ENCODE data around the gene PRKCQ.

Gene PRKCQ

GRCh38 chr10:6525599-6526165 is 54.4 kb downstream of the PRKCQ start:
- DNase-seq (ENCODE audit: low read depth in 2 of 3, low spot score in 1 of 3): no peak

GRCh38 chr10:6522230-6522629 is 57.8 kb downstream of the PRKCQ start:
- DNase-seq (ENCODE audit: low read depth in 2 of 3, low spot score in 1 of 3): no peak

- no peak for DNase-seq (ENCODE audit: low read depth in 2 of 3, low spot score in 1 of 3)
Measured at GRCh38 chr10:6520138-6520537, 59.9 kb downstream of the PRKCQ start.

- no peak for DNase-seq (ENCODE audit: low read depth in 2 of 3, low spot score in 1 of 3)
Measured at GRCh38 chr10:6518791-6519429, 61.2 kb downstream of the PRKCQ start.

- no peak for DNase-seq (ENCODE audit: low read depth in 2 of 3, low spot score in 1 of 3)
Measured at GRCh38 chr10:6516929-6517284, 63.2 kb downstream of the PRKCQ start.

GRCh38 chr10:6516281-6516928 is 63.7 kb downstream of the PRKCQ start:
- DNase-seq (ENCODE audit: low read depth in 2 of 3, low spot score in 1 of 3): no peak

GRCh38 chr10:6514844-6515780 is 65.0 kb downstream of the PRKCQ start:
- DNase-seq (ENCODE audit: low read depth in 2 of 3, low spot score in 1 of 3): no peak

DNA sequence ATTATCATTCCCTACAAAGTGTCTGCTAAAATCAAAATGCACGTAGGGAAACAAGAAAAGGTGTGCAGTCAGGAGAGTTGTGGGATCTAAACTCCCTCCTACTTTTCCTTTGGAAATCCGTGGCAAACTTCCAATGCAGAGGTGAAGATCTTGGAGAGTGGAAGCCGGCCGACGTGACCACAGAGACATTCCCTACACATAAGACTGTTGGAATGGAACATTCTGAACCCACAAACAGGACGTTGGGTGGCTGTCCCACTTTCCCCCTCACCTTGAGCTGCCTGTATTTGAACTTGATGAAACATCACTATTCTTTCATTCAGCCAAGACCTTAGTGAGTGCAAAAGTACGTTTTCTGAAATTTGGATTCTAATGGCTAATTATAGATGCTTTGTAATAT is 65.9 kb downstream of the PRKCQ start:
- DNase-seq (ENCODE audit: low read depth in 2 of 3, low spot score in 1 of 3): no peak

GRCh38 chr10:6513476-6513875 is 66.6 kb downstream of the PRKCQ start:
- DNase-seq (ENCODE audit: low read depth in 2 of 3, low spot score in 1 of 3): no peak

- no peak for DNase-seq (ENCODE audit: low read depth in 2 of 3, low spot score in 1 of 3)
Measured at GRCh38 chr10:6512182-6512581, 67.9 kb downstream of the PRKCQ start.

DNA sequence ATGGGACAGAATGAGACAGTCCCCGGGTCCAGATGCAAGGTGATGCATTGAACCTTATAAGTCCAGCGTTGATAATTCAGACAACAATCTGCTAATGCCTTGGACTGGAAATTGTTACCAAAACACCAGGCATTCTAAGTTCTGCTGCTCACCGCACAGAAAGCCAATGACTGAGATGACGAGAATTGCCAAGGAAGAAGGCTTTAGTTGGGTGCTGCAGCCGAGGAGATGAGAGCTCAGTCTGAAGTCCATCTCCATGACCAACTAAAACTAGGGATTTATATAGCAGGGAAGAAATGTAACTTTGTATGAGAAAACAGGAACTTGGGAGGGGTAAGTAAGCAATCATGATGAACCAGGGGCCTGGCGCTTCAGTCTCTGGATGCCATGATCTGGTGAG is 68.7 kb downstream of the PRKCQ start:
- DNase-seq (ENCODE audit: low read depth in 2 of 3, low spot score in 1 of 3): no peak

GRCh38 chr10:6507311-6507710 is 72.8 kb downstream of the PRKCQ start:
- peak in 1 of 3 donors; percentile 60 for DNase-seq (ENCODE audit: low read depth in 2 of 3, low spot score in 1 of 3)

DNA sequence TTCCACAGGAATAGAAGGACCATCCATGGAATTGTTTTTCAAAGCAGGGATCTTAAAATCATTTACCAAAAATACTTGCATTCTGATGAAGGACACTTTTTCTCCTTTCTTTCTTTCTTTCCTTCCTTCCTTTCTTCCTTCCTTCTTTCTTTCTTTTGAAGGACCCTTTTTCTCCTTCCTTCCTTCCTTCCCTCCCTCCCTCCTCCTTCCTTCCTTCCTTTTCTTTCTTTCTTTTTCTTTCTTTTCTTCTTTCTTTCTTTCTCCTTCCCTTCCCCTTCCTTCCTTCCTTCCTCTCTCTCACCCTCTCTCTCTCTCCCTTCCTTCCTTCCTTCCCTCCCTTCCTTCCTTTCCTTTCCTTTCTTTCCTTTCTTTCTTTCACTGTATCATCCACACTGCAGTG is 74.8 kb downstream of the PRKCQ start:
- DNase-seq (ENCODE audit: low read depth in 2 of 3, low spot score in 1 of 3): no peak

DNA sequence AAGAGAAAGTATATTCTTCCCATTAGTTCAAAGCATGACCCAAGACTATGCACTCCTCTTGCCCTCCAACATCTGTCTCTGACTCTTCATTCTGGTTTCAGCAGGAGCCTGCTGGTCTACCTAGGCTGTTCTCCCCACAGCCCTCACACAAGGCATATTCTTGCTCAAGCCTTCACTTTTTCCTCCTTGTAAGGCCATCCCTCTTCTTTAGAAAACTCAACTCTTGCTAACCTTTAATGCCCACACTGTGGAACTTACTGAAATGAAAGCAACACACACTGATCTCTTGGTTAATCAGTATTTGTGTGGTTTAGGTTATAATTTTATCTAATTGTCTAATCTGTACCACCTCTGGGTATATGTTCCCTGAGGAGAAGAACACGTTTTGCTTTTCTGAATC is 75.8 kb downstream of the PRKCQ start:
- peak in 2 of 3 donors; percentile 28 to 37 for DNase-seq (ENCODE audit: low read depth in 2 of 3, low spot score in 1 of 3)

DNA sequence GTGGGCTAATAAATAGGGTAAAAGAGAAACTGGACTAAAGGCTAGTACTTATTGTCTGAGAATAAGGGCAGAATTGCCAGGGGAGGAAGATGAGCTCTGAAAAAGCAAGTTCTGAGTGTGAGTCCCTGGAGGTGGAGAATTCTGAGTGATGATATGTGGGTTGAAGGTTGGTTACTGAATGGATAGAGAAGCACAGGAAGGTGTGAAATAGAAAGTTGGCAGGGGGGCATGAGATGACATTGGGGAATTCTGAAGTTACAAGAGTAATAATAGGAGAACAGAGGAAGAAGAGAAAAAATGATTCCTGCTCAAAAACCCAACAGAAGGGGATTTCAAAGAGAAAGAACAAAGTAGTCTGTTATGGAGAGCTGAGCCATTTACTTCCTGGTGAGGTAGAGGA is 76.9 kb downstream of the PRKCQ start:
- DNase-seq (ENCODE audit: low read depth in 2 of 3, low spot score in 1 of 3): no peak

DNA sequence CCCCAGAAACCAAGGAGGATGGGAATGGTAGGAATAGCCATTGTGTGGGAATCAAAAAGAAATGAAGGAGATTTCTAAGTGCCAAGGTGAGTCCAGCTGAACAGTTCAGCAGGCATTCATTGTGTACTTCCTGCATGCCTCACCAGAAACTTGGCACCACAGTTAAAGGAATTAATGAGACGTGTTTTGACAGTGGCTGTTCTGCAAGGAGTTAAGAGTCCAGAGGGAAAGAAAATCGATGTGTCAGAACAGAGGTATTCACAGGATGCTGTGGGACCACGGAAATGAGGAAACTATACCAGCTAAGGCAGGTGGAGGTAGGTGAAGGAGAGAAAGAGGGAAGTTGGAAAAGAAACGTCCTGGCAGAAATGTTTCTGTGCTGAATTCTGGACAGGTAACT is 78.1 kb downstream of the PRKCQ start:
- DNase-seq (ENCODE audit: low read depth in 2 of 3, low spot score in 1 of 3): no peak

GRCh38 chr10:6499974-6500373 is 80.1 kb downstream of the PRKCQ start:
- no peak for DNase-seq (ENCODE audit: low read depth in 2 of 3, low spot score in 1 of 3)

DNA sequence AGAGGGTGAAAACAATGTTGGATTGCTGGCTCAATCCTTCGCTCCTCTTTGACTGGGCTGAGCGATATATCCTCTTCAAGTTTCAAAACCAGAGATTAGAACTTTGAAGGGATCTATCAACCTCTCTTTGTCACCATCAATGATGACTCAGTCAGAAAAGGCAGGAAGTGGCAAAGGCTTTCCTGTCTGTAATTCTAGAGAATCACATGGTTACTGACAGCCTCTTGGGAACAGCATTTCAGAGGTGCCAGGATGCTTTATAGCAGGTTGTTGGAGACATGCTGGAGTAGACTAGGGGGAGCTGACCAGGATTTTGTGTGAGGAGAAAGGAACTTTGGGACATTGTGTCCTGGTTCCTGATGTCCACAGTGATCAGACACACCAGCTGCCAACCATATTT is 81.3 kb downstream of the PRKCQ start:
- no peak for DNase-seq (ENCODE audit: low read depth in 2 of 3, low spot score in 1 of 3)

- DNase-seq (ENCODE audit: low read depth in 2 of 3, low spot score in 1 of 3): no peak
Measured at GRCh38 chr10:6497620-6498019, 82.5 kb downstream of the PRKCQ start.

- DNase-seq (ENCODE audit: low read depth in 2 of 3, low spot score in 1 of 3): no peak
Measured at GRCh38 chr10:6494936-6495592, 85.0 kb downstream of the PRKCQ start.

DNA sequence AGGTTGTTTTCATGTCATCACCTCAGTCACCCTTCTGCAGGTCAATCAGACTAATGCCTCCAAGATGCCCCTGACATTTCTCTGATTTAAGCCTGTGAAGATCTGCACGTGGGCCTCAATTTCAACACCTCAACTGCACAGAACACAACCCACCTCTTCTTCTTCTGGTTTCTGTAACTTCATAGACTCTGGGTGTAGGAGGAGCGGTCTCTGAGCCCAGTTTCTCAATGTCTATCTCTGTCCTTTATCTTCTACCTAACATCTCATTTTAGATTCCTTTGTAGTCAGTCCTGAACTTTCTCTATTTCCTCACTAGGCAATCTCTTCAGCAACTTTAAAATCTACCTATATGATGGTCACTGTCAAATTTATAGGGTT is 85.6 kb downstream of the PRKCQ start:
- DNase-seq (ENCODE audit: low read depth in 2 of 3, low spot score in 1 of 3): no peak
